SK-N-MC (cell line): ENCODE results near the gene PRELP.

Experiments
- EZH2 ChIP-seq: fragments of 200-600 bp; sonication (generic); IDR thresholded peaks from one replicate; pipeline ENCODE4 v1.6.1; 2017; ENCODE audit warnings: antibody characterized with exemption
- POLR2AphosphoS5 ChIP-seq: IDR thresholded peaks from 2 replicates; pipeline ENCODE4 v1.6.1; 2012; ENCODE audit warnings: mild to moderate bottlenecking, low read depth, low read length, borderline replicate concordance

DNA sequence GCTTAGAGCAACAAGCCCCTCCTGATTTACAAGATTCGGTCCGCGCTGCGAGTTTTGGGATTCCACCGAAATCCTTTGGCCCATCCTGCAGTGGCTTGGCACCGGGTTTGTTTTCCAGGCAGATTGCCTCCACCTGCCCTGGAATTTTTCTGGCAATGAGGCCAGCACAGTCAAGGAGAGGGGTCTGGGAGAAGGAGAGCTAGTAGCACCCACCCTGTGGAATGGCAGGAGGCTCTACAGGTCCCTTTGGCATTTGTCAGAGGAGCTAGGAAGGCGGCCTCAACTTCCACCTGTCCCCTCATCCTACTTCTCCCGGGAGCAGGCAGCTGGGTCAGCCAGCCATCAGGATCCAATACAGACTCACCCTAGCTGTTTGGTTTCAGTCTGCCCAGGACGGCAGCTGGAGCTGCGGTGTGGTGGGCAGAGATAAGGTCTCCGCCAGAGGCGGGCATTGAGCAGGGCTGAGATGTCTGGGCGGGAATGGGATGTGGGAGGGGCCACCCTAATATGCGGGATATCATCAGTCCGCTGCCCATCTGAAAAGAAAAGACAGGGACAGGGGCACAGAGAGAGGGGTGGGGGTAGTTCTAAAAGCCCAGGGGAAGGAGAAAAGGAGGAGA lies 37.8 kb upstream of the PRELP start:
- TF ChIP-seq EZH2, result no peak
- TF ChIP-seq POLR2AphosphoS5, result no peak
